ENCODE data around the gene SMG5.
"Not testable (repeated sequence)": the region's sequence is repeated elsewhere in the genome, so short reads cannot be mapped to it uniquely, and the experiment has no call there.

Gene SMG5

GRCh38 chr1:156282479-156283222, at the start of gene SMG5:
Gene SMG5 (minus strand): TSS chr1:156282825. CDS start chr1:156282680, 145 bp downstream.
- peak; percentile 88 to 94 for DNase-seq (ENCODE audit: extremely low read depth in 1 of 2, low read depth in 1 of 2)

- DNase-seq (ENCODE audit: extremely low read depth in 1 of 2, low read depth in 1 of 2): not testable (repeated sequence)
Measured at GRCh38 chr1:156323179-156323578, 40.6 kb upstream of the SMG5 start.

GRCh38 chr1:156320560-156320959, 37.9 kb upstream of the SMG5 start:
- DNase-seq (ENCODE audit: extremely low read depth in 1 of 2, low read depth in 1 of 2): no peak

GRCh38 chr1:156319664-156320063, 37.0 kb upstream of the SMG5 start:
- DNase-seq (ENCODE audit: extremely low read depth in 1 of 2, low read depth in 1 of 2): no peak

GRCh38 chr1:156316909-156317308, 34.3 kb upstream of the SMG5 start:
- DNase-seq (ENCODE audit: extremely low read depth in 1 of 2, low read depth in 1 of 2): no peak

- DNase-seq (ENCODE audit: extremely low read depth in 1 of 2, low read depth in 1 of 2): no peak
Measured at GRCh38 chr1:156310962-156311361, 28.3 kb upstream of the SMG5 start.

- no peak for DNase-seq (ENCODE audit: extremely low read depth in 1 of 2, low read depth in 1 of 2)
Measured at GRCh38 chr1:156308078-156308477, 25.5 kb upstream of the SMG5 start.

- DNase-seq (ENCODE audit: extremely low read depth in 1 of 2, low read depth in 1 of 2): no peak
Measured at GRCh38 chr1:156305215-156305614, 22.6 kb upstream of the SMG5 start.

GRCh38 chr1:156303241-156303640, 20.6 kb upstream of the SMG5 start:
- DNase-seq (ENCODE audit: extremely low read depth in 1 of 2, low read depth in 1 of 2): no peak

GRCh38 chr1:156298852-156299357, 16.3 kb upstream of the SMG5 start, which contains the start of gene VHLL:
Gene VHLL (minus strand): TSS chr1:156299307. CDS start chr1:156299189, 118 bp downstream.
- DNase-seq (ENCODE audit: extremely low read depth in 1 of 2, low read depth in 1 of 2): no peak

GRCh38 chr1:156295391-156295947, 12.8 kb upstream of the SMG5 start, which contains the start of gene GLMP:
Gene GLMP (minus strand): TSS chr1:156295679. CDS start chr1:156295645, 34 bp downstream.
- DNase-seq (ENCODE audit: extremely low read depth in 1 of 2, low read depth in 1 of 2): no peak

GRCh38 chr1:156293895-156294294, 11.3 kb upstream of the SMG5 start:
- no peak for DNase-seq (ENCODE audit: extremely low read depth in 1 of 2, low read depth in 1 of 2)

GRCh38 chr1:156293098-156293434, 10.4 kb upstream of the SMG5 start:
- DNase-seq (ENCODE audit: extremely low read depth in 1 of 2, low read depth in 1 of 2): no peak

- DNase-seq (ENCODE audit: extremely low read depth in 1 of 2, low read depth in 1 of 2): no peak
Measured at GRCh38 chr1:156291226-156292061, 8.8 kb upstream of the SMG5 start.

GRCh38 chr1:156289857-156290256, 7.2 kb upstream of the SMG5 start:
- no peak for DNase-seq (ENCODE audit: extremely low read depth in 1 of 2, low read depth in 1 of 2)

- no peak for DNase-seq (ENCODE audit: extremely low read depth in 1 of 2, low read depth in 1 of 2)
Measured at GRCh38 chr1:156286061-156286460, 3.4 kb upstream of the SMG5 start.

GRCh38 chr1:156285437-156285836, 2.8 kb upstream of the SMG5 start:
- no peak for DNase-seq (ENCODE audit: extremely low read depth in 1 of 2, low read depth in 1 of 2)

- DNase-seq (ENCODE audit: extremely low read depth in 1 of 2, low read depth in 1 of 2): no peak
Measured at GRCh38 chr1:156284757-156285156, 2.1 kb upstream of the SMG5 start.

GRCh38 chr1:156284112-156284511, 1.5 kb upstream of the SMG5 start, which contains the start of gene TMEM79:
Gene TMEM79 (plus strand): TSS chr1:156284325. CDS start chr1:156285227, 902 bp downstream.
- DNase-seq (ENCODE audit: extremely low read depth in 1 of 2, low read depth in 1 of 2): no peak

- DNase-seq (ENCODE audit: extremely low read depth in 1 of 2, low read depth in 1 of 2): no peak
Measured at GRCh38 chr1:156283521-156283920, 896 bp upstream of the SMG5 start.

All from stimulated activated CD8-positive, alpha-beta memory T cell treated with anti-CD3 and anti-CD28 coated beads, Interleukin-7, amount 100 ng/mL, for 48 hours (primary cell).